HEK293 (cell line): Measurements from ENCODE around the gene AKAP8.

Experiments used
- ATF2 ChIP-seq: fragments of 450-650 bp; formaldehyde crosslinking; IDR thresholded peaks from 2 replicates; pipeline ENCODE4 v1.5.1; 2016; ENCODE audit warnings: missing biosample characterization, missing genetic modification characterization, low read depth
- KLF16 ChIP-seq: fragments of 450-650 bp; formaldehyde crosslinking; IDR thresholded peaks from 2 replicates; pipeline ENCODE4 v1.5.1; 2017; ENCODE audit warnings: missing biosample characterization, missing genetic modification characterization
- REST ChIP-seq: fragments of 450-650 bp; formaldehyde crosslinking; IDR thresholded peaks from 2 replicates; pipeline ENCODE4 v1.5.1; 2016; ENCODE audit warnings: missing biosample characterization, missing genetic modification characterization
- SCRT2 ChIP-seq: fragments of 450-650 bp; formaldehyde crosslinking; IDR thresholded peaks from 2 replicates; pipeline ENCODE4 v1.5.1; 2016; ENCODE audit warnings: missing biosample characterization, missing genetic modification characterization
- SP2 ChIP-seq: fragments of 450-650 bp; formaldehyde crosslinking; IDR thresholded peaks from 2 replicates; pipeline ENCODE4 v1.5.1; 2016; ENCODE audit warnings: missing biosample characterization, missing genetic modification characterization
- ZBTB17 ChIP-seq: fragments of 450-650 bp; formaldehyde crosslinking; IDR thresholded peaks from 2 replicates; pipeline ENCODE4 v1.5.1; 2016; ENCODE audit warnings: missing biosample characterization, missing genetic modification characterization
- ZBTB48 ChIP-seq: fragments of 450-650 bp; formaldehyde crosslinking; IDR thresholded peaks from 2 replicates; pipeline ENCODE4 v1.5.1; 2016; ENCODE audit warnings: missing biosample characterization, missing genetic modification characterization
- ZBTB8A ChIP-seq: fragments of 450-650 bp; formaldehyde crosslinking; IDR thresholded peaks from 2 replicates; pipeline ENCODE4 v1.5.1; 2016; ENCODE audit warnings: missing biosample characterization, missing genetic modification characterization
- ZNF133 ChIP-seq: fragments of 450-650 bp; formaldehyde crosslinking; IDR thresholded peaks from 2 replicates; pipeline ENCODE4 v1.5.1; 2016; ENCODE audit warnings: missing biosample characterization, missing genetic modification characterization
- ZNF175 ChIP-seq: fragments of 450-650 bp; formaldehyde crosslinking; IDR thresholded peaks from 2 replicates; pipeline ENCODE4 v1.5.1; 2016; ENCODE audit warnings: missing biosample characterization, missing genetic modification characterization
- ZNF239 ChIP-seq: fragments of 450-650 bp; formaldehyde crosslinking; IDR thresholded peaks from 2 replicates; pipeline ENCODE4 v1.5.1; 2016; ENCODE audit warnings: missing biosample characterization, missing genetic modification characterization
- ZNF521 ChIP-seq: fragments of 450-650 bp; formaldehyde crosslinking; IDR thresholded peaks from 2 replicates; pipeline ENCODE4 v1.5.1; 2017; ENCODE audit warnings: missing biosample characterization, mild to moderate bottlenecking, missing genetic modification characterization
- ZNF600 ChIP-seq: fragments of 450-650 bp; formaldehyde crosslinking; IDR thresholded peaks from 2 replicates; pipeline ENCODE4 v1.5.1; 2016; ENCODE audit warnings: missing biosample characterization, missing genetic modification characterization
- ZNF654 ChIP-seq: fragments of 450-650 bp; formaldehyde crosslinking; IDR thresholded peaks from 2 replicates; pipeline ENCODE4 v1.5.1; 2016; ENCODE audit warnings: low read depth, missing biosample characterization, missing genetic modification characterization
- ZNF660 ChIP-seq: fragments of 450-650 bp; IDR thresholded peaks from 2 replicates; pipeline ENCODE4 v1.5.1; 2018; ENCODE audit warnings: missing biosample characterization, mild to moderate bottlenecking, missing genetic modification characterization
- ZSCAN16 ChIP-seq: fragments of 450-650 bp; formaldehyde crosslinking; IDR thresholded peaks from 2 replicates; pipeline ENCODE4 v1.5.1; 2016; ENCODE audit warnings: missing biosample characterization, missing genetic modification characterization
- TF ChIP-seq, protein P1 (sequence below): fragments of 450-650 bp; formaldehyde crosslinking; IDR thresholded peaks from 2 replicates; pipeline ENCODE4 v1.5.1; 2016; ENCODE audit warnings: missing biosample characterization, missing genetic modification characterization
- TF ChIP-seq, protein P2 (sequence below): fragments of 450-650 bp; formaldehyde crosslinking; IDR thresholded peaks from 2 replicates; pipeline ENCODE4 v1.5.1; 2017; ENCODE audit warnings: missing biosample characterization, missing genetic modification characterization
- TF ChIP-seq, protein P3 (sequence below): fragments of 450-650 bp; formaldehyde crosslinking; IDR thresholded peaks from 2 replicates; pipeline ENCODE4 v1.5.1; 2016; ENCODE audit warnings: missing biosample characterization, missing genetic modification characterization

The AKAP8 gene

DNA sequence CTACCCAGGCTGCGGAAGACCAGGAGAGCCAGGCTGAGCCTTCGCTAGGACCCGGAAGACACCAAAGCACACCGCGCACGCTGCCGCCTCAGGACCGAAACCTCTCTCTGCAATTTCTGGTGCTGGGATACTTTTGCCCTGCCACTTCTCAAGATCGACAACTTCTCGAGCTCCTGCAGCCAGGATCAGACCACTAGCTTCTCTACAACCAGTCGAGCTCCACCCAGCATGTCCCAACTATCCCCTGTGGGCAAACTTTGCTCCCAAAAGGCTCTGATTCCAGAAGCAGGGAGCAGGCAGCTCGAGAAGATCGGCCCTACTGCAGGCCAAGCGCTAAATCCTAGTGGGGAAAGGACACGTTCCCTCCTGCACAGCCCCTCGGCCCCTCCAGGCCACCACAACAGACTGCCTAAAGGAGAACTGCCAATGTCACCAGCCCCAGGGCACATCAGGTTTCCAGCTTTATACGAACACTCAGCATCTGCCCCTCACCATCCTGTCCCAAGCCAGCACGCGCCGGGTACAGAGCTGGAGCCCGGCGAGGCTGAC lies 979 bp downstream of the AKAP8 start (continued):
- no peak for TF ChIP-seq ATF2 (tag by site-specific recombination)
- no peak for TF ChIP-seq ZBTB8A (tag by site-specific recombination)
- TF ChIP-seq ZNF175 (tag by site-specific recombination), result no peak
- TF ChIP-seq ZBTB48, result peak; percentile 41; the same call in 1 of the 2 replicates
- TF ChIP-seq, protein P1, sequence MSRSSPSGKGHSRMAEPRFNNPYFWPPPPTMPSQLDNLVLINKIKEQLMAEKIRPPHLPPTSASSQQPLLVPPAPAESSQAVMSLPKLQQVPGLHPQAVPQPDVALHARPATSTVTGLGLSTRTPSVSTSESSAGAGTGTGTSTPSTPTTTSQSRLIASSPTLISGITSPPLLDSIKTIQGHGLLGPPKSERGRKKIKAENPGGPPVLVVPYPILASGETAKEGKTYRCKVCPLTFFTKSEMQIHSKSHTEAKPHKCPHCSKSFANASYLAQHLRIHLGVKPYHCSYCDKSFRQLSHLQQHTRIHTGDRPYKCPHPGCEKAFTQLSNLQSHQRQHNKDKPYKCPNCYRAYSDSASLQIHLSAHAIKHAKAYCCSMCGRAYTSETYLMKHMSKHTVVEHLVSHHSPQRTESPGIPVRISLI, result no peak
- no peak for TF ChIP-seq SCRT2 (tag by site-specific recombination)
- TF ChIP-seq ZNF133 (tag by site-specific recombination), result no peak
- TF ChIP-seq ZNF660 (tag by site-specific recombination), result 0 out of 2 replicates have a peak, but pooled peaks have one; percentile 18
- TF ChIP-seq ZNF521 (tag by site-specific recombination), result no peak
- peak; percentile 87 for TF ChIP-seq ZBTB17 (tag by site-specific recombination)
- TF ChIP-seq ZNF654 (tag by site-specific recombination), result no peak
- TF ChIP-seq SP2 (tag by site-specific recombination), result no peak
- no peak for TF ChIP-seq ZSCAN16
- peak; percentile 67 for TF ChIP-seq ZNF600
- no peak for TF ChIP-seq KLF16
- TF ChIP-seq, protein P2, sequence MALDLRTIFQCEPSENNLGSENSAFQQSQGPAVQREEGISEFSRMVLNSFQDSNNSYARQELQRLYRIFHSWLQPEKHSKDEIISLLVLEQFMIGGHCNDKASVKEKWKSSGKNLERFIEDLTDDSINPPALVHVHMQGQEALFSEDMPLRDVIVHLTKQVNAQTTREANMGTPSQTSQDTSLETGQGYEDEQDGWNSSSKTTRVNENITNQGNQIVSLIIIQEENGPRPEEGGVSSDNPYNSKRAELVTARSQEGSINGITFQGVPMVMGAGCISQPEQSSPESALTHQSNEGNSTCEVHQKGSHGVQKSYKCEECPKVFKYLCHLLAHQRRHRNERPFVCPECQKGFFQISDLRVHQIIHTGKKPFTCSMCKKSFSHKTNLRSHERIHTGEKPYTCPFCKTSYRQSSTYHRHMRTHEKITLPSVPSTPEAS, result no peak
- TF ChIP-seq REST, result no peak
- TF ChIP-seq ZNF239 (tag by site-specific recombination), result no peak
- TF ChIP-seq, protein P3, sequence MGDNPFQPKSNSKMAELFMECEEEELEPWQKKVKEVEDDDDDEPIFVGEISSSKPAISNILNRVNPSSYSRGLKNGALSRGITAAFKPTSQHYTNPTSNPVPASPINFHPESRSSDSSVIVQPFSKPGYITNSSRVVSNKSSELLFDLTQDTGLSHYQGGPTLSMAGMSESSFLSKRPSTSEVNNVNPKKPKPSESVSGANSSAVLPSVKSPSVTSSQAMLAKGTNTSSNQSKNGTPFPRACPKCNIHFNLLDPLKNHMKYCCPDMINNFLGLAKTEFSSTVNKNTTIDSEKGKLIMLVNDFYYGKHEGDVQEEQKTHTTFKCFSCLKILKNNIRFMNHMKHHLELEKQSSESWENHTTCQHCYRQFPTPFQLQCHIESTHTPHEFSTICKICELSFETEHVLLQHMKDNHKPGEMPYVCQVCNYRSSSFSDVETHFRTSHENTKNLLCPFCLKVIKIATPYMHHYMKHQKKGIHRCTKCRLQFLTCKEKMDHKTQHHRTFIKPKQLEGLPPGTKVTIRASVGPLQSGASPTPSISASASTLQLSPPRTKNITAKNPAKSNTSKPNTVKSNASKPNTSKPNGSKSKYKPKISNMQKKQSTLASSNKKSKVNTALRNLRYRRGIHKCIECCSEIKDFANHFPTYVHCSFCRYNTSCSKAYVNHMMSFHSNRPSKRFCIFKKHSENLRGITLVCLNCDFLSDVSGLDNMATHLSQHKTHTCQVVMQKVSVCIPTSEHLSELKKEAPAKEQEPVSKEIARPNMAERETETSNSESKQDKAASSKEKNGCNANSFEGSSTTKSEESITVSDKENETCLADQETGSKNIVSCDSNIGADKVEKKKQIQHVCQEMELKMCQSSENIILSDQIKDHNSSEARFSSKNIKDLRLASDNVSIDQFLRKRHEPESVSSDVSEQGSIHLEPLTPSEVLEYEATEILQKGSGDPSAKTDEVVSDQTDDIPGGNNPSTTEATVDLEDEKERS (tag by site-specific recombination), result no peak
